C4-2B (cell line): ENCODE data around the gene CYP39A1.

ENCODE experiments used
- CTCF ChIP-seq: fragments of 450-650 bp; conservative IDR thresholded peaks from 2 replicates; pipeline ENCODE4 v1.5.1; 2017; ENCODE audit warnings: mild to moderate bottlenecking
- ZFX ChIP-seq: fragments of 450-650 bp; IDR thresholded peaks from 2 replicates; pipeline ENCODE4 v1.6.1; 2017

- no peak for TF ChIP-seq CTCF
- no peak for TF ChIP-seq ZFX
Measured at GRCh38 chr6:46637933-46638332, 14.7 kb downstream of the CYP39A1 start.
